Stimulated activated naive CD4-positive, alpha-beta T cell treated with Interleukin-2 at 50 U/mL for 16 hours (primary cell): ENCODE measurements around the gene ADAM12.

ENCODE experiments used
- DNase-seq: peaks from one replicate; lab custom pipeline; 2025; lab: John Stamatoyannopoulos, UW

ADAM12 gene

GRCh38 chr10:126212738-126213137 is 175.5 kb downstream of the ADAM12 start:
- no peak for DNase-seq

DNA sequence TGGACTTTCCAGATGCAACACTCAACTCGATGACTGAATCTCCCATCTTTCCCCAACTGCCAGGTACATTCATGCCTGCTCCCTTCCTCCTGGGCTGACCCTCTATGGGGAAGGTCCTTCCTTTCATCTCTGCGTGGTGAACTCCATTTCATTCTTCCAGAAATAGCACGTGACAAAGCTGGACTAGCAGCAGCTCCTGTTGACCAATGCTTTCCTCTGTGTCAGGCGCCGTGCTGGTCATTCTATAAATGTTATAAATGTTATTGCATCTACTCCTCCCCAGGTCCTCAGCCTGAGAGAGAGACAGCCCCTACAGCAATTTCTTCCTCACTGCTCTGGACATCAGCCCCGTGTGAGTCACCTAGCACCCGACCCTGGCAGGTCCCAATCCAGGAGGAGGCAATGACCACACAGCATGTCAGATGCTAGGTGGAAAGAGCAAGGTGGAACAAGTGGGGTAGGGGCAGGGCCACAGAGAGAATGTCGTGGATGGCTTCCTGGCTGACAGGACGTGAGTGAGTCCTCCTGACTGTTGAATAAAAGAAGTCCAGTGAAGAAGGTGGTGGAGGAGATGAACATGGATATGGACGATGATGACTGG is 178.1 kb downstream of the ADAM12 start:
- no peak for DNase-seq

- no peak for DNase-seq
Measured at GRCh38 chr10:126209451-126209850, 178.8 kb downstream of the ADAM12 start.

- no peak for DNase-seq
Measured at GRCh38 chr10:126208726-126209302, 179.5 kb downstream of the ADAM12 start.

- DNase-seq, result no peak
Measured at GRCh38 chr10:126207851-126208250, 180.4 kb downstream of the ADAM12 start.

GRCh38 chr10:126207313-126207771 is 180.9 kb downstream of the ADAM12 start:
- no peak for DNase-seq

DNA sequence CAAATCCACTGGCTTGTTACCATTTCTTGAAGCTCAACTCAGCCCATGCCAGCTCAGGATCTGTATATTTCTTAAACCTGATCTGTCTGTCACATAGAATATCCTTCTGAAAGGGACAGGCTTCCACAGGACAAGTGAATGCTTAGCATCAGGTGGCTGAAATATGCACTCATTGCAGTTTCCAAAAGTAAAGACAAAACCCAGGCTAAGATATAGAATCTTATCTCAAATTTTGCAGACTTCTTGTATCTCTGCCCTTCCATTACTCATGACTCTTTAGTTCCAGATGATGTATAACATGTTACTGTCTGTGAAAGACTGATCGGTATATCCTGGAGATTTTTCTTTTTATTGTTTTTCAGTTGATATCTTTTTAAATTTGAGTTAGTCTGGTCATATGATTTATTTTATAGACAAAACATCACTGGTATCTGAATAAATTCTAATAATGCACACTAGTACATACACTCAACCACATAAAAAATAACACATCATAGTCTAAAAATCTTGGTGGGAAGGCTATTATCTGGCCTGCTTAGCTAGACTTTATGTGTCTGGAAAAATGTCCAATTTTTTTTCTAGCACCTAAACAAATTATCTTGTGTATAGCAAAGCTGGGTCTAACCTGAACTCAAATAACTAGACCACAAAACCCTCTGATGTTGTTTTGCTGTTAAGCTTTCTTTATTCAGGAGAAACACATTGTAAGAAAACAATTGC is 182.6 kb downstream of the ADAM12 start:
- DNase-seq, result no peak

DNA sequence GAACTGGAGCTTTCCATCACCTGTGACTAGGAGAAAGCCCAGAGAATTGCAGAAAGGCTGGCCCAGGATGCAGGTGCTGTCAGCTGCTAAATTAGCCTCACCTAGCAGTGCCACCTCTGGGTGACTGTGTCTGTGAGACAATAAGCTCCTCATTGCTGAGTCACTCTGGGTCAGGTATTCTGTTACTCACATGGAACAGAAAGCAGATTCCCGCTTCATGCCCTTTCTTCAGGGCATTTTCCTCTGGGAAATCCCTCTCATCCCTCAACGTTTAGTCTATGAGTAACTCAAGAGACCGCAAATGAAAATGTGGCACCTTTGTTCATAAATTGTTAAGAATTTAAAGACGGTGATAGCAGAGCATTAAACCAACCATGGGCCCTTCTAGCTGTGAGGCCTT is 184.0 kb downstream of the ADAM12 start:
- DNase-seq, result no peak

- no peak for DNase-seq
Measured at GRCh38 chr10:126203746-126204145, 184.5 kb downstream of the ADAM12 start.

DNA sequence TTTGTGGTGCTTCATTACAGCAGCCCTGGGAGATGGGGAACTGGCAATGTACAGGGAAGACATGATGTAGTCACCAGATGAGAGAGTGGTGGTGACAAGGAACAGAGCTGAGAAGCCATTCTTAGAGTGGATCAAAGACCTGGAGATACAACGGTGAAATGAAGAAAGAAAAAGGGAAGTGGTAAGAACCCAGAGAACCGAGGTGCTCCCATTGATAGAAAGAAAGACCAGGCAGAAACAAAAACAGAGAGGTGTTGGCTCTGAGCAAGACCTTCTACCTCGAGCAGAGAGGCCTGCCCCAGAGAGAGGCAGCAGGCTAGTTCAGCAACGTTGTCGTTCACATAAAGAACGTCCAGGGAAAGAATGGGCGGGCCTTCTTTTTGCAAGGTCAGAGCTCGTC is 186.7 kb downstream of the ADAM12 start:
- DNase-seq, result no peak

DNA sequence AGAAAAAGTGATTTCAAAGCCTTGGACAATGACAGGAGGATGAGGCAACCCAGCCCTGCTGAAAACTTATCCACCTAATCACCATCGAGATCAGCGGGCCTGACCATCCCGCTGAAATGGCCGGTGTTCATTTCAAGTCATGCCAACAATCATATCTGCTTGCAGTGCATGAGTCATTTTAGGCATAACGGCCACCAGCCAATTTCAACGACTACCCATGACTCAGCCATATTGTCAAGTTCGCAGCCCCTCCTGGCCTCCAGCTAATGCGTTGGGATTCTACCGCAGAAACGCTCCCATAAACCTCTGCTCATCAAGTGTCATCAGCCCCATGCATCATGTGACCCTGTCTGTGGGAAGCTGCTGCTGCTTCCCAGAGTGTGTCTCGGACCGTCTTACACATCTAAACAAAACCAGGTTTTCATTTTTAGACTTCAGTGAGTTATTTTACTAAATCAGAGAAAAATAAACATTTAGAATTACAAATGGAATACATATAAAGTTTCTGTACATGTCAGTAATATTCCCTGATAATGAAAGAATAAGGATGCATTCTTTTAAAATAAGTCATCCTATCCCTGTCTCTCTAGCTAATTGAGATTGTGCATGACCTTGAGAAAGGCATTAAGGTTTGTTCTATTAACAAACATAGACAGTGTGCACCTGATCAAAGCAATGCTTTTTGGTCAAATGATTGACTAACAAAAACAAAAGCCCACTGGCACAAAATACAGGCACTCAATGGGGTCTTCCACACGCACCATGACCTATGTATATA is 188.9 kb downstream of the ADAM12 start:
- DNase-seq, result no peak

DNA sequence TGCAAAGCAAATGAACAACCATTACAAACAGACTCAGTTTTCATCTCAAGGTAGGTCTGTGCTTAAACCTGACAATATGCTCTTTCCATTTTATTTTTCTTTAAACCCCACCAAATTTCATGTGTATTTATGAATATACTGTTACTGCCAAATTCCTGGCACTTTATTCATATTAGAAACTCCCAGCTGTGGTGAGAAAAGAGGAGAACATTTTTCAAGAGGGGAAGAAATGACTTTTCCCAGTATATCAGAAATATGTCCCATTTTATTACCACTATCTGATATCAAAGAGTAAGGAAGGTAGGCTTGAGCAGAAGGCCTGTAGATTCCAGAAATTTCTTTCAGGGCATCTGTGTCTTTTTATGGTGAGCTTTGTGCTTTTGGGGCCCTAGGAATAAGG is 189.6 kb downstream of the ADAM12 start:
- no peak for DNase-seq

DNA sequence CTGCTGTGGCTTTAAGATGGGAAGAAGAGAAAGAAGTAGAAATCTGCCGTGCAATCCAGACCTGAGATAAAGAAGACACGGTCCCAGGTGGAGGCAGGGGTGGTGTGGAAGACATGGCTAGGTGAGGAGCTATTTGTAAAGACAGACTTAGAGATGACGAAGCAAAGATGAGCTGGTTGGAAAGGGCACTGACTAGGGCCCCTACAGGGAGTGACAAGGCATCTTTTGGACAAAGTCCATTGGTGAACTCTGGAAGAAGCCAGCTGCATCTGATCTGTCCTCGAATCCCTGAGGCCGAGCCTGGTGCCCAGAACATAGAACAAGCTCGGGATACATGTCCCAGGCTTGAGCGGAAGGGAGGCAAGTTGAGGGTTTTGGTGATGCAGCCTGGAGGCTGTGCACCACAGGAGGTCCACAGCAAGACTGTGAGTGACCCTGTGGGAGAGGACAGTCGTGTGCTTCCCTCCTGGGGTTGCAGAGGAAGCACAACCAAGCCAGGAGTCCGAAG is 191.2 kb downstream of the ADAM12 start:
- no peak for DNase-seq

- no peak for DNase-seq
Measured at GRCh38 chr10:126196281-126196680, 192.0 kb downstream of the ADAM12 start.

- DNase-seq, result no peak
Measured at GRCh38 chr10:126191192-126191591, 197.1 kb downstream of the ADAM12 start.

GRCh38 chr10:126188679-126189200 is 199.5 kb downstream of the ADAM12 start:
- no peak for DNase-seq

DNA sequence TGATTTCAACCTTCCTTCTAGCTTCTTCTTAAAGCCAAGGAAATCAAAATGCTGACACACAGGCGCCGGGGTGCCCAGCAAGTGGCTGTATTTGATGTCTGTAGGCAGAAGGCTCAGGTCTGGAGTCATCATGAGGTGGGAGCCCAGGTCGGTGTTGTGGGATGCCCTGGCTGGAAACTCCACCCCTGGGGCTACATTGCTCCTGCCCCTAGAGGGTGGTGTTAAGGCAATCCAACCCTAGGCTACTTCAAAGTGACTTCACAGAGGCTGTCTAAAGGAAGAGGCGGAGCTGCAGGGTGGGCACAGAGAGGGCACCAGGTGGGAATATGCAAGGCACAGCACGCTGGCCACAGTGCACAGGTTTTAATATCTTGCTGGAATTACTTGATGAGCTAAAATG is 200.9 kb downstream of the ADAM12 start:
- DNase-seq, result no peak

GRCh38 chr10:126186766-126187165 is 201.5 kb downstream of the ADAM12 start:
- no peak for DNase-seq

DNA sequence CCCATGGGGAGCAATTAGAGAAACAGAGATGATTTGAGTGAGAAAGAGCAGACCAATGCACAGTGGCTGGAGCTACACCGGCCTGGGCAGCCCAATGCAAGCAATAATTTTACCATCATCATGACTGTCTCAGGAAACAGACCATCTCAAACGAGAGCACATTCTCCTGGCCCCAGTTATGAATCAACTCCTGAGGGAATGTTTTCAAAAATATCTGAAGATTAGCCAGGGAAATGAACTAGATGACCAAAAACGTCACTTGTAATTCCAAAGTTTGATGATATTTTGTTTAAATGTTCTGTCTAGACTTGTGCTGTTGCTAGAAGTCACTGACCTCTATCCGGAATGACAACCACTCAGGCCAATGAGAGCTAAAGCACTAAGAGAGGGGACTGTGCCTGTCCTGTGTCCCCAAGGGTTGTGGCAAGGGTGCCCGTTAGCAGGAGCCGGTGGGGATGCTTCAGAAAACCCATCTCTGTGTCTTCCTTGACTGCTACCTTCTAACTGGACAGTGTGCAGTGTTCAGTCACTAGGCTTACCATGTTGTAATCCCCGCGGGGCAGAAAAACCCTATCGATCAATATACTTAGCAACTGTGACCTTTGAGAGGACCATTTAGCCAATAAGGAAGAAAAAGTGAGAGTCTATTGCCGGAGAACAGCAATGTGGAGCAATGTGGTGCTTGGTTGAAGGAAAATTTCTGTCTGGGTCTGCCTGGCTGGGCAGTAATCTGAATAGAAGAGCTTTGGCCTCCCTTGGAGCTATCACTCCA is 202.4 kb downstream of the ADAM12 start:
- DNase-seq, result no peak

GRCh38 chr10:126181626-126182025 is 206.7 kb downstream of the ADAM12 start:
- no peak for DNase-seq

DNA sequence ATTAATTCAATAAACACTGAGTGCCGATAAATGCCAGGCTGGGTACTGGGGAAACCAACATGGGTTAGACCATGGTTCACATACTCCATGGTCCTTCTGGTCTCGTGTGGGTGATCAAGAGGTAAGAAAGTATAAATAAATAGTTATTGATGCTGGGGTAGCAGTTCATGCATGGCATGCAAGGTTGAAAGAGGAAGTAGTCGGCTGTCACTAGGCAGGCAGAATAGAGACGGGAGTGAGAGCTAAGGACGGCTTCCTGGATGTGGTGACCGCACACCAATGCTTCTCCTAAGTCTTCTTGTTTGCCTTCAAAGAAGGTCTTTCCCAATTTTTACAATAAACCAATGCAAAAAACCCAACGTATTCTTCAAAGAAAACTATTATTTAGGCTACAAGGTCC is 208.6 kb downstream of the ADAM12 start:
- DNase-seq, result no peak
